CD4-positive, alpha-beta T cell (primary cell): ENCODE results near the gene PARD3B. TPM values are rescaled to one million over a fixed set of nuclear protein-coding genes. Genes with fewer than 3 reads are reported as not detected.

Experiments
- ATAC-seq: fragments of 200-7000 bp; cut with Tn5 transposase; one replicate; pipeline ENCODE4 v1.10.0; 2022; ENCODE audit warnings: mild to moderate bottlenecking; ENCODE audit not compliant: poor library complexity
- CTCF ChIA-PET: fragments of 350-600 bp; sonication (Branson Sonifier 250); formaldehyde crosslinking; loops from one replicate; lab custom pipeline; 2021; ENCODE audit warnings: antibody characterized with exemption, inconsistent platforms; lab: Charles Lee
- POLR2A ChIA-PET: fragments of 350-600 bp; sonication (Branson Sonifier 250); formaldehyde crosslinking; loops from one replicate; lab custom pipeline; 2021; ENCODE audit warnings: antibody characterized with exemption, inconsistent platforms; lab: Charles Lee
- DNase-seq, 14 experiments: peaks; one replicate each; pipeline ENCODE4 v3.0.0-alpha.2; 2013 to 2020; ENCODE audit warnings: mixed read lengths in 2 of 14
- H3K27ac ChIP-seq, 2 donors: one replicate each; pipeline versions ENCODE4 v1.5.1 to v1.7.0; 2013; ENCODE audit warnings: low read length in 2 of 2, low read depth in 1 of 2, mild to moderate bottlenecking in 1 of 2
- H3K27me3 ChIP-seq, 2 experiments: 1 replicate in 1 of 2; 2 replicates in 1 of 2; pipeline versions ENCODE4 v1.6.1 to v1.7.0; 2013; ENCODE audit warnings: low read length in 2 of 2, control low read depth in 1 of 2, mild to moderate bottlenecking in 1 of 2, moderate library complexity in 1 of 2; ENCODE audit not compliant: insufficient read depth in 2 of 2, control insufficient read depth in 1 of 2
- H3K36me3 ChIP-seq: one replicate; pipeline ENCODE4 v1.6.1; 2013; ENCODE audit warnings: low read length, control low read depth; ENCODE audit not compliant: insufficient read depth
- H3K4me1 ChIP-seq: one replicate; pipeline ENCODE4 v1.6.1; 2013; ENCODE audit warnings: low read length, control low read depth; ENCODE audit not compliant: insufficient read depth
- H3K4me3 ChIP-seq: one replicate; pipeline ENCODE4 v1.5.1; 2013; ENCODE audit warnings: mild to moderate bottlenecking, low read length, moderate library complexity
- H3K9me3 ChIP-seq, 2 experiments: 1 replicate in 1 of 2; 2 replicates in 1 of 2; pipeline versions ENCODE4 v1.6.1 to v1.7.0; 2013; ENCODE audit warnings: low read length in 2 of 2, mild to moderate bottlenecking in 2 of 2, control low read depth in 1 of 2, moderate library complexity in 1 of 2; ENCODE audit not compliant: control insufficient read depth in 1 of 2, insufficient read depth in 1 of 2
- H3K27ac Mint-ChIP-seq: one replicate; pipeline ENCODE4 v1.8.0; 2020; ENCODE audit warnings: mixed read lengths
- H3K27me3 Mint-ChIP-seq: one replicate; pipeline ENCODE4 v1.8.0; 2021; ENCODE audit warnings: mixed read lengths
- H3K36me3 Mint-ChIP-seq: one replicate; pipeline ENCODE4 v1.8.0; 2021; ENCODE audit warnings: low read depth, mixed read lengths
- H3K4me1 Mint-ChIP-seq: one replicate; pipeline ENCODE4 v1.8.0; 2021; ENCODE audit warnings: low read depth, mixed read lengths
- H3K4me3 Mint-ChIP-seq: one replicate; pipeline ENCODE4 v1.8.0; 2020; ENCODE audit warnings: mild to moderate bottlenecking, mixed read lengths
- H3K9me3 Mint-ChIP-seq: one replicate; pipeline ENCODE4 v1.8.0; 2020; ENCODE audit warnings: mixed read lengths
- intact Hi-C, 2 experiments: fragments of 100-400 bp; cut with DNase I in 1 of 2; cut with micrococcal nuclease in 1 of 2; formaldehyde crosslinking; loops; one replicate each; pipeline versions ENCODE4 v1.15.1 to v1.9.0; 2023 to 2025; cut with DNase I, micrococcal nuclease
- total RNA-seq, 174 experiments: library from RNA in 2 of 174; stranded (reverse) in 2 of 174; gene quantifications; one replicate each; pipeline ENCODE4 v1.2.3 and lab custom pipeline; 2021 to 2026
- TF ChIP-seq, protein P1 (sequence below): fragments of 200-600 bp; IDR thresholded peaks from one replicate; pipeline ENCODE4 v1.8.0; 2022; ENCODE audit warnings: antibody characterized with exemption, mild to moderate bottlenecking

Gene PARD3B
- total RNA-seq, 2 experiments from 2014 or later, result 0.87 to 1.9 TPM

DNA sequence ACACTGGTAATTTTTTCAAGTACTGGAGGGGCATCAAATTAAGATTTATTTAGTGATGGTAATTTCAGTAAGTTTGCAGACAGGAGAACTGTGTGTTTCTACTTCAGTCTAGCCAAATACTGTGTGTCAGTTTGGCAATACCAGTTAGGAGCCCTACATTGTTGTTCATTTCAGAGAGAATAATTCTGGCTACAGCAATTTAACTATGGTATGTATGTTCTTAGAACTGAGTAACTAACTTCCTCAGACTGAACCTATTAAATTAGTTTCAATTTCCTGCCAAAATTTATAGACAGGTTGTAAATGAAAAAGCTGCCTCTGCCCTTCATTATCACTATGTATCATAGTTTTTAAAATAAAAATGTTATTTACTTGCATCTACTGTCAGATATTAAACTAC is 332.4 kb downstream of the PARD3B start:
- Mint-ChIP-seq H3K4me1 (peaks cover 85% of the 10 kb centered on the region), H3K27ac (peak overlapping the region; percentile 61), H3K27me3 (no peaks in the 10 kb centered on the region), H3K4me3 (no peak overlapping the region), H3K36me3 (no peaks in the 10 kb centered on the region), H3K9me3 (peaks cover 4% of the 10 kb centered on the region)
- POLR2A ChIA-PET, result interaction anchor here (1.0 kb wide), 1 partner anchor 93 kb away, joined by 3 read pairs; no protein-coding TSS in a partner anchor
- Histone ChIP-seq H3K36me3 (no peaks in the 10 kb centered on the region), H3K27me3 (no peaks in the 10 kb centered on the region), H3K4me1 (peaks cover 16% of the 10 kb centered on the region), H3K9me3 (no peaks in the 10 kb centered on the region), H3K27ac (no peak overlapping the region), H3K4me3 (no peak overlapping the region)
- ATAC-seq, result no peak
- intact Hi-C loops, result no loop called here
- CTCF ChIA-PET, result no interaction called here
- TF ChIP-seq, protein P1, sequence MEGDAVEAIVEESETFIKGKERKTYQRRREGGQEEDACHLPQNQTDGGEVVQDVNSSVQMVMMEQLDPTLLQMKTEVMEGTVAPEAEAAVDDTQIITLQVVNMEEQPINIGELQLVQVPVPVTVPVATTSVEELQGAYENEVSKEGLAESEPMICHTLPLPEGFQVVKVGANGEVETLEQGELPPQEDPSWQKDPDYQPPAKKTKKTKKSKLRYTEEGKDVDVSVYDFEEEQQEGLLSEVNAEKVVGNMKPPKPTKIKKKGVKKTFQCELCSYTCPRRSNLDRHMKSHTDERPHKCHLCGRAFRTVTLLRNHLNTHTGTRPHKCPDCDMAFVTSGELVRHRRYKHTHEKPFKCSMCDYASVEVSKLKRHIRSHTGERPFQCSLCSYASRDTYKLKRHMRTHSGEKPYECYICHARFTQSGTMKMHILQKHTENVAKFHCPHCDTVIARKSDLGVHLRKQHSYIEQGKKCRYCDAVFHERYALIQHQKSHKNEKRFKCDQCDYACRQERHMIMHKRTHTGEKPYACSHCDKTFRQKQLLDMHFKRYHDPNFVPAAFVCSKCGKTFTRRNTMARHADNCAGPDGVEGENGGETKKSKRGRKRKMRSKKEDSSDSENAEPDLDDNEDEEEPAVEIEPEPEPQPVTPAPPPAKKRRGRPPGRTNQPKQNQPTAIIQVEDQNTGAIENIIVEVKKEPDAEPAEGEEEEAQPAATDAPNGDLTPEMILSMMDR, result no peak
- DNase-seq, result no peak

DNA sequence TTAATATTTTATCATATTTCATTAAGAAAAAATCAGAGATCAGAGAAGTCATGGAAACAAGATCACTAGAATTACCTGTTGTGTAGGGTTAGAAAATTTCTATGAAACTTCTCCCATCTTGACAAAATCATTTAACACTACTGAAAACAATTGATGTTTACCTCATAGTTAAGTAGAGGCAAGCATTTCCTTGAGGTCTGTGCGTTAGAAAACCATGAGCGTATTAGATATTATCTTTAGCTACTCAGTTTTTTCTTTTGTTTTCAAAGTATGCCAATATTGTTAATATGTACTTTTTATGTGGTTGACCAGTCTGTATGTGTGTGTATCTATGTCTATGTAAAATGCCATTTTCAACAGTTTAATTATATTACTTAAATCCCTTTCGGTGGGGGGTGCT is 335.7 kb downstream of the PARD3B start:
- H3K36me3 ChIP-seq, result no peaks in the 10 kb centered on the region
- no peak for ATAC-seq
- TF ChIP-seq, protein P1, result no peak
- Mint-ChIP-seq H3K27me3 (no peaks in the 10 kb centered on the region), H3K36me3 (no peaks in the 10 kb centered on the region), H3K4me1 (peaks cover 62% of the 10 kb centered on the region), H3K9me3 (no peaks in the 10 kb centered on the region), H3K4me3 (peak overlapping the region; percentile 18), H3K27ac (peak overlapping the region; percentile 67)
- peak in 1 of 14 experiments; percentile 15 for DNase-seq
- no peaks in the 10 kb centered on the region for H3K9me3 ChIP-seq
- ChIA-PET POLR2A (interaction anchor here (1.4 to 2.3 kb wide), 5 partner anchors 9 to 153 kb away, joined by 4 to 10 read pairs (median 5); no protein-coding TSS in a partner anchor), CTCF (no interaction called here)
- intact Hi-C loops, result no loop called here
- peak overlapping the region; percentile 17 to 75 for H3K27ac ChIP-seq
- H3K4me1 ChIP-seq, result peaks cover 13% of the 10 kb centered on the region
- H3K4me3 ChIP-seq, result no peak overlapping the region
- H3K27me3 ChIP-seq, result no peaks in the 10 kb centered on the region

DNA sequence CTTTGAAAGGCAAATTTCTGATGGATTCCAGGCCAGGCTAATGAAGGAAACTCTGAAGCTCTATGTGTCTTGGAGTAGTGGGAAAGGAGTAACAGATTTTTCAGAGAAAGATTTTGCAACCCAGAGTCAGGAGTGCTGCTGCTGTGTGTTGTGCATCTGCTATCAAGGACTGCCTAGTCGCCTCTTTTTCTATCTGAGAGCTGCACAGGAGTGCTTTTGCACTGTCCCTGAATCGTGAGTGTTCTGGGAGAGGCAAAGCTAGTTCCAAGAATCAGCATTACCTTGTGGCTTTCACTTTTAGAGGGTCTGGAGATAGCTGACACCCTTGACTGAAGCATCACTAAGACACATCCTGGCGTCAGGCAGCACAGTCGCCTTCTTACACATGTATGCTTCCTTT is 336.4 kb downstream of the PARD3B start:
- no peaks in the 10 kb centered on the region for H3K9me3 ChIP-seq
- Mint-ChIP-seq H3K36me3 (no peaks in the 10 kb centered on the region), H3K27me3 (no peaks in the 10 kb centered on the region), H3K4me3 (peak overlapping the region; percentile 18), H3K4me1 (peaks cover 57% of the 10 kb centered on the region), H3K9me3 (no peaks in the 10 kb centered on the region), H3K27ac (peak overlapping the region; percentile 67)
- DNase-seq (peak in 4 of 14 experiments; percentile 9 to 66 (median 27)), ATAC-seq (no peak)
- peaks cover 13% of the 10 kb centered on the region for H3K4me1 ChIP-seq
- H3K4me3 ChIP-seq, result no peak overlapping the region
- POLR2A ChIA-PET, result interaction anchor here (1.0 to 2.3 kb wide), 6 partner anchors 10 to 179 kb away, joined by 3 to 10 read pairs (median 4); no protein-coding TSS in a partner anchor
- H3K36me3 ChIP-seq, result no peaks in the 10 kb centered on the region
- H3K27ac ChIP-seq, result peak overlapping the region in 1 of 2 donors; percentile 75
- CTCF ChIA-PET, result no interaction called here
- TF ChIP-seq, protein P1, result no peak
- intact Hi-C loops, result no loop called here
- no peaks in the 10 kb centered on the region for H3K27me3 ChIP-seq
